GM18505 (cell line): Measurements from ENCODE around the gene CDC26.

Experiments
- ATAC-seq: cut with Tn5 transposase; IDR thresholded peaks from one replicate; pipeline ENCODE4 v1.9.1; 2021; ENCODE audit not compliant: unreplicated experiment
- POLR2A ChIP-seq: IDR thresholded peaks from 4 replicates; pipeline ENCODE4 v1.6.1; 2011; ENCODE audit warnings: borderline replicate concordance; ENCODE audit not compliant: insufficient read depth, insufficient read length; ENCODE audit errors: extremely low read depth

CDC26 gene

GRCh38 chr9:113219186-113219936 is 56.0 kb downstream of the CDC26 start:
- no peak for TF ChIP-seq POLR2A
- peak; percentile 34 for ATAC-seq
